Smooth muscle cell of the umbilical artery (primary cell): ENCODE results near the gene SEC11A. TPM values are rescaled to one million over a fixed set of nuclear protein-coding genes. Genes with fewer than 3 reads are reported as not detected.

Experiments
- total RNA-seq: library from RNA; depleted of rRNA; stranded (reverse); fragments of >200 nt; gene quantifications from 2 replicates; pipeline ENCODE4 v1.2.3, GENCODE V29; 2014

SEC11A gene
- 207 and 347 TPM in 2 replicates for total RNA-seq

GRCh38 chr15:84716036-84716732 lies at the start of gene SEC11A:
TSS of gene SEC11A (minus strand) at chr15:84716139. CDS start at chr15:84716075, 64 bp downstream.

GRCh38 chr15:84748274-84749110 lies 32.6 kb upstream of the SEC11A start, which contains the start of gene ZNF592:
TSS of gene ZNF592 (plus strand) at chr15:84748592. CDS start at chr15:84782676, 34,084 bp downstream.

GRCh38 chr15:84658080-84658787 lies 57.7 kb downstream of the SEC11A start, which contains the start of gene NMB:
TSS of gene NMB (minus strand) at chr15:84658199. CDS start at chr15:84658152, 47 bp downstream.

GRCh38 chr15:84653910-84654688 lies 61.8 kb downstream of the SEC11A start, which contains the start of gene WDR73:
TSS of gene WDR73 (minus strand) at chr15:84654283. CDS start at chr15:84654274, 9 bp downstream.

Other genes with a start within 250 kb of the SEC11A start
- 10.1 and 12.5 TPM in 2 replicates for gene ZSCAN2, start 115.1 kb downstream of the SEC11A start, total RNA-seq
- 22.2 and 28.5 TPM in 2 replicates for gene WDR73, start 61.9 kb downstream of the SEC11A start, total RNA-seq
- gene NMB, start 57.9 kb downstream of the SEC11A start, total RNA-seq = 2.1 and 3.3 TPM in 2 replicates
- gene ZNF592, start 32.5 kb upstream of the SEC11A start, total RNA-seq = 4.8 and 8.1 TPM in 2 replicates
- 0.89 and 9.8 TPM in 2 replicates for gene ALPK3, start 101.2 kb upstream of the SEC11A start, total RNA-seq
- not detected in 2 replicates for gene SLC28A1, start 168.5 kb upstream of the SEC11A start, total RNA-seq